ENCODE data around the gene TRPC4AP.

DNA sequence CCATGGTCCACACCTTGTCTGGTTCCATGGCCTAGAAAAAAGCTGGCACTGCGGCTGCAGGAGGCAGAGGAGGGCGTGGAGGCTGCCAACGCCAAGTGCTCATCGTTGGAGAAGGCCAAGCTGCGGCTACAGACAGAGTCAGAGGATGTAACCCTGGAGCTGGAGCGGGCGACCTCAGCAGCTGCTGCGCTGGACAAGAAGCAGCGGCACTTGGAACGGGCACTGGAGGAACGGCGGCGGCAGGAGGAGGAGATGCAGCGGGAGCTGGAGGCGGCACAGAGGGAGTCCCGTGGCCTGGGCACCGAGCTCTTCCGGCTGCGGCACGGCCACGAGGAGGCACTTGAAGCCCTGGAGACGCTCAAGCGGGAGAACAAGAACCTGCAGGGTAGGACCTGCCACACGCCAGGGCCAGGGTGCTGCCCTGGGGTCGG, 93.6 kb downstream of the TRPC4AP start:
- TF ChIP-seq, protein P1, sequence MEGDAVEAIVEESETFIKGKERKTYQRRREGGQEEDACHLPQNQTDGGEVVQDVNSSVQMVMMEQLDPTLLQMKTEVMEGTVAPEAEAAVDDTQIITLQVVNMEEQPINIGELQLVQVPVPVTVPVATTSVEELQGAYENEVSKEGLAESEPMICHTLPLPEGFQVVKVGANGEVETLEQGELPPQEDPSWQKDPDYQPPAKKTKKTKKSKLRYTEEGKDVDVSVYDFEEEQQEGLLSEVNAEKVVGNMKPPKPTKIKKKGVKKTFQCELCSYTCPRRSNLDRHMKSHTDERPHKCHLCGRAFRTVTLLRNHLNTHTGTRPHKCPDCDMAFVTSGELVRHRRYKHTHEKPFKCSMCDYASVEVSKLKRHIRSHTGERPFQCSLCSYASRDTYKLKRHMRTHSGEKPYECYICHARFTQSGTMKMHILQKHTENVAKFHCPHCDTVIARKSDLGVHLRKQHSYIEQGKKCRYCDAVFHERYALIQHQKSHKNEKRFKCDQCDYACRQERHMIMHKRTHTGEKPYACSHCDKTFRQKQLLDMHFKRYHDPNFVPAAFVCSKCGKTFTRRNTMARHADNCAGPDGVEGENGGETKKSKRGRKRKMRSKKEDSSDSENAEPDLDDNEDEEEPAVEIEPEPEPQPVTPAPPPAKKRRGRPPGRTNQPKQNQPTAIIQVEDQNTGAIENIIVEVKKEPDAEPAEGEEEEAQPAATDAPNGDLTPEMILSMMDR (IDR thresholded peaks at IDR 0.05) = no peak
- no peak for TF ChIP-seq POLR2A (IDR thresholded peaks at IDR 0.05)
- no peak for TF ChIP-seq POLR2AphosphoS5 (IDR thresholded peaks at IDR 0.05)
- TF ChIP-seq EP300 (IDR thresholded peaks at IDR 0.05; ENCODE audit: low read depth) = no peak

All from transverse colon (tissue), 4 donors.